ENCODE data around the gene SCGB1C2.

DNA sequence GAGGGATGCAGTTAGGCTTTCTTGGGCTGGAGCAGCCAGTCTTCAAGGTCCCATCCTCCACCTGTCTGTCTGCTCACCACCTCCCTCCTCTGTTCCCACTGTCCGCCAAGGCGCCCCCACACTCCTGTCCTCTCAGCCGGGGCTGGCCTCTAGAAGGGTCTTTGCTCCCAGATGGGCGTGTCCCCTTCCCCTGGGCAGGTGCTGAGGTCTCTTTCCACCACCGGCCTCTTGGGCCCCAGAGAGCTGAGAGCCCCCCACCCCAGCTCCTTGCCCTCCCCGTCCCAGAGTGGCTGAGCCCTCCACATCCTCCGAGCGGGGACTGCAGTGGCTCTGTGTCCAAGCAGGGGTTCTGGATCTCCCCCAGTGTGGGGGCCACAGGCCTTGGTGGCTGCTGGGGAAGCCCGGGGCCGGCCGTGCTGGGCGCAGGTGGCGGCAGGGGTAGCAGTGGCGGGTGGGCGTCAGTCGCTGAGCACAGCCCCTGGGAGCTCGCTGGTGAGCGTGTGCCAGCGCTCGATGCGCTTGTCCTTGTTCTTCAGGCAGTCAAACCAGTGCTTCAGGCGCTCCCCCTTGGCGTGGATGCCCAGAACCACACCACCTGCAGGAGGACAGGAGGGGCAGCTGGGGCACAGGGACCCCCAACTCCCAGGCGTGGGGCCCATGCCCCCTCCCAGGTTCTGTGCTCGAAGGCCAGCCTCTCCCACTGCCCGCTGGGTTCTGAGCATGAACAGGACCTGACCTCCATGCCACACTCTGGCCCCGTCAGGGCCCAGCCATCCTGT, 9.8 kb downstream of the SCGB1C2 start:
- TF ChIP-seq, protein P1, sequence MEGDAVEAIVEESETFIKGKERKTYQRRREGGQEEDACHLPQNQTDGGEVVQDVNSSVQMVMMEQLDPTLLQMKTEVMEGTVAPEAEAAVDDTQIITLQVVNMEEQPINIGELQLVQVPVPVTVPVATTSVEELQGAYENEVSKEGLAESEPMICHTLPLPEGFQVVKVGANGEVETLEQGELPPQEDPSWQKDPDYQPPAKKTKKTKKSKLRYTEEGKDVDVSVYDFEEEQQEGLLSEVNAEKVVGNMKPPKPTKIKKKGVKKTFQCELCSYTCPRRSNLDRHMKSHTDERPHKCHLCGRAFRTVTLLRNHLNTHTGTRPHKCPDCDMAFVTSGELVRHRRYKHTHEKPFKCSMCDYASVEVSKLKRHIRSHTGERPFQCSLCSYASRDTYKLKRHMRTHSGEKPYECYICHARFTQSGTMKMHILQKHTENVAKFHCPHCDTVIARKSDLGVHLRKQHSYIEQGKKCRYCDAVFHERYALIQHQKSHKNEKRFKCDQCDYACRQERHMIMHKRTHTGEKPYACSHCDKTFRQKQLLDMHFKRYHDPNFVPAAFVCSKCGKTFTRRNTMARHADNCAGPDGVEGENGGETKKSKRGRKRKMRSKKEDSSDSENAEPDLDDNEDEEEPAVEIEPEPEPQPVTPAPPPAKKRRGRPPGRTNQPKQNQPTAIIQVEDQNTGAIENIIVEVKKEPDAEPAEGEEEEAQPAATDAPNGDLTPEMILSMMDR (IDR thresholded peaks at IDR 0.05; ENCODE audit: insufficient read depth, low read length), result no peak
- TF ChIP-seq, protein P2, sequence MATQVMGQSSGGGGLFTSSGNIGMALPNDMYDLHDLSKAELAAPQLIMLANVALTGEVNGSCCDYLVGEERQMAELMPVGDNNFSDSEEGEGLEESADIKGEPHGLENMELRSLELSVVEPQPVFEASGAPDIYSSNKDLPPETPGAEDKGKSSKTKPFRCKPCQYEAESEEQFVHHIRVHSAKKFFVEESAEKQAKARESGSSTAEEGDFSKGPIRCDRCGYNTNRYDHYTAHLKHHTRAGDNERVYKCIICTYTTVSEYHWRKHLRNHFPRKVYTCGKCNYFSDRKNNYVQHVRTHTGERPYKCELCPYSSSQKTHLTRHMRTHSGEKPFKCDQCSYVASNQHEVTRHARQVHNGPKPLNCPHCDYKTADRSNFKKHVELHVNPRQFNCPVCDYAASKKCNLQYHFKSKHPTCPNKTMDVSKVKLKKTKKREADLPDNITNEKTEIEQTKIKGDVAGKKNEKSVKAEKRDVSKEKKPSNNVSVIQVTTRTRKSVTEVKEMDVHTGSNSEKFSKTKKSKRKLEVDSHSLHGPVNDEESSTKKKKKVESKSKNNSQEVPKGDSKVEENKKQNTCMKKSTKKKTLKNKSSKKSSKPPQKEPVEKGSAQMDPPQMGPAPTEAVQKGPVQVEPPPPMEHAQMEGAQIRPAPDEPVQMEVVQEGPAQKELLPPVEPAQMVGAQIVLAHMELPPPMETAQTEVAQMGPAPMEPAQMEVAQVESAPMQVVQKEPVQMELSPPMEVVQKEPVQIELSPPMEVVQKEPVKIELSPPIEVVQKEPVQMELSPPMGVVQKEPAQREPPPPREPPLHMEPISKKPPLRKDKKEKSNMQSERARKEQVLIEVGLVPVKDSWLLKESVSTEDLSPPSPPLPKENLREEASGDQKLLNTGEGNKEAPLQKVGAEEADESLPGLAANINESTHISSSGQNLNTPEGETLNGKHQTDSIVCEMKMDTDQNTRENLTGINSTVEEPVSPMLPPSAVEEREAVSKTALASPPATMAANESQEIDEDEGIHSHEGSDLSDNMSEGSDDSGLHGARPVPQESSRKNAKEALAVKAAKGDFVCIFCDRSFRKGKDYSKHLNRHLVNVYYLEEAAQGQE (IDR thresholded peaks at IDR 0.05; ENCODE audit: insufficient replicate concordance, low read depth), result no peak
- TF ChIP-seq POLR2AphosphoS5 (IDR thresholded peaks at IDR 0.05; ENCODE audit: low read depth) (no peak), GABPA (IDR thresholded peaks at IDR 0.05; ENCODE audit: low read depth) (no peak)

All from HL-60 (cell line).